Measurements from ENCODE around the gene CCDC15. TPM values are rescaled to one million over a fixed set of nuclear protein-coding genes. Genes with fewer than 3 reads are reported as not detected.

CCDC15 gene
- total RNA-seq, 2 donors from 2014 or later: 3.6 to 7.1 TPM

- Histone ChIP-seq H3K9me3 (no peaks in the 10 kb centered on the region), H3K27me3 (replicated peaks; ENCODE audit: insufficient read depth) (no peaks in the 10 kb centered on the region), H3K36me3 (no peaks in the 10 kb centered on the region), H3K27ac (no peak overlapping the region), H3K4me1 (replicated peaks) (no peaks in the 10 kb centered on the region), H3K4me3 (no peak overlapping the region)
- WGBS: 77% methylated on average over 3 of the region's 3 CpGs
- intact Hi-C loops (cut with DNase I): no loop called here
- no peak for DNase-seq (ENCODE audit: low spot score)
- TF ChIP-seq POLR2AphosphoS5 (IDR thresholded peaks at IDR 0.05): no peak
- no peak for TF ChIP-seq CTCF (IDR thresholded peaks at IDR 0.05)
- TF ChIP-seq POLR2A (IDR thresholded peaks at IDR 0.05): no peak
These were observed 16.6 kb upstream of the CCDC15 start for GRCh38 chr11:124937336-124937935.

- no peaks in the 10 kb centered on the region for H3K36me3 ChIP-seq
- H3K27me3 ChIP-seq (replicated peaks; ENCODE audit: insufficient read depth): no peaks in the 10 kb centered on the region
- 79% methylated on average over 6 of the region's 6 CpGs for WGBS
- no peak overlapping the region for H3K4me3 ChIP-seq
- H3K27ac ChIP-seq: no peak overlapping the region
- intact Hi-C loops (cut with DNase I): no loop called here
- TF ChIP-seq CTCF (IDR thresholded peaks at IDR 0.05) (no peak), POLR2A (IDR thresholded peaks at IDR 0.05) (no peak), POLR2AphosphoS5 (IDR thresholded peaks at IDR 0.05) (no peak)
- DNase-seq (ENCODE audit: low spot score): no peak
- H3K9me3 ChIP-seq: no peaks in the 10 kb centered on the region
- no peaks in the 10 kb centered on the region for H3K4me1 ChIP-seq (replicated peaks)
These were observed 15.7 kb upstream of the CCDC15 start for GRCh38 chr11:124938206-124938765.

- 92% methylated on average over 6 of the region's 6 CpGs for WGBS
- no peak for DNase-seq (ENCODE audit: low spot score)
These were observed 15.0 kb upstream of the CCDC15 start for GRCh38 chr11:124938970-124939369.

GRCh38 chr11:124941703-124942102, 12.3 kb upstream of the CCDC15 start:
- 90% methylated on average over 1 of the region's 1 CpG for WGBS
- Histone ChIP-seq H3K36me3 (no peaks in the 10 kb centered on the region), H3K27ac (no peak overlapping the region), H3K4me3 (no peak overlapping the region), H3K9me3 (no peaks in the 10 kb centered on the region), H3K4me1 (replicated peaks) (no peaks in the 10 kb centered on the region), H3K27me3 (replicated peaks; ENCODE audit: insufficient read depth) (no peaks in the 10 kb centered on the region)
- DNase-seq (ENCODE audit: low spot score): no peak
- intact Hi-C loops (cut with DNase I): no loop called here
- no peak for TF ChIP-seq POLR2A (IDR thresholded peaks at IDR 0.05)
- TF ChIP-seq CTCF (IDR thresholded peaks at IDR 0.05): no peak
- no peak for TF ChIP-seq POLR2AphosphoS5 (IDR thresholded peaks at IDR 0.05)

More at GRCh38 chr11:124938970-124939369, 15.0 kb upstream of the CCDC15 start:
- Histone ChIP-seq H3K4me1 (replicated peaks) (no peaks in the 10 kb centered on the region), H3K9me3 (no peaks in the 10 kb centered on the region), H3K4me3 (no peak overlapping the region), H3K27ac (no peak overlapping the region), H3K36me3 (no peaks in the 10 kb centered on the region), H3K27me3 (replicated peaks; ENCODE audit: insufficient read depth) (no peaks in the 10 kb centered on the region)
- TF ChIP-seq POLR2A (IDR thresholded peaks at IDR 0.05): no peak
- TF ChIP-seq POLR2AphosphoS5 (IDR thresholded peaks at IDR 0.05): no peak
- TF ChIP-seq CTCF (IDR thresholded peaks at IDR 0.05): no peak
- intact Hi-C loops (cut with DNase I): no loop called here
